Suprapubic skin (tissue), 3 donors: ENCODE results near the gene ACTL9.

Experiments used
- CTCF ChIP-seq, 2 donors: fragments of 200-600 bp in 1 of 2; fragments of 450-650 bp in 1 of 2; sonication (generic) in 1 of 2; IDR thresholded peaks; one replicate each; pipeline ENCODE4 v1.5.1; 2016 to 2019; ENCODE audit warnings: antibody characterized with exemption in 2 of 2, mild to moderate bottlenecking in 1 of 2, moderate library complexity in 1 of 2
- POLR2A ChIP-seq, 2 donors: fragments of 450-650 bp; IDR thresholded peaks; one replicate each; pipeline ENCODE4 v1.6.1; 2017; ENCODE audit warnings: antibody characterized with exemption in 2 of 2, mild to moderate bottlenecking in 2 of 2, moderate library complexity in 2 of 2

DNA sequence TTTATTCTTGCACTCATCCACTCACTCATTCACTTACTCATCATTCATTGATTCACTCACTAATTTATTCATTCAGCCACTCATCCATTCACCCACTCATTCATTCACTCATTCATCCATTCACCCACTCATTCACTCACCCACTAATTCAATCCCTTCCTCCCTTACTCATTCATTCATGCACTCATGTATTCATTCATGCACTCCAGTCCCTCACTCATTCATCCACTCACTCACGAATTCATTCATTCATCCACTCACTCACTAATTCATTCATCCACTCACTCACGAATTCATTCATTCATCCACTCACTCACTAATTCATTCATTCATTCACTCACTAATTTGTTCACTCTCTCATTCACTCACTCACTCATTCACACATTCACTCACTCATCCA is 16.1 kb downstream of the ACTL9 start:
- TF ChIP-seq CTCF (IDR thresholded peaks at IDR 0.05): no peak
- TF ChIP-seq POLR2A (IDR thresholded peaks at IDR 0.05): no peak
